ENCODE results near the gene ULBP3.
A peak's percentile ranks its signal among the peaks of the same experiment; 100 is the strongest.
"Not testable (repeated sequence)": the region's sequence is repeated elsewhere in the genome, so short reads cannot be mapped to it uniquely, and the experiment has no call there.

ULBP3 gene

GRCh38 chr6:150038202-150039062, 30.5 kb downstream of the ULBP3 start:
- DNase-seq = no peak

GRCh38 chr6:150037526-150038201, 31.3 kb downstream of the ULBP3 start:
- DNase-seq = no peak

- no peak for DNase-seq
These were observed 32.8 kb downstream of the ULBP3 start for GRCh38 chr6:150036081-150036480.

- no peak for DNase-seq
These were observed 35.6 kb downstream of the ULBP3 start for GRCh38 chr6:150033207-150033771.

- DNase-seq = no peak
These were observed 36.3 kb downstream of the ULBP3 start for GRCh38 chr6:150032598-150032997.

GRCh38 chr6:150030611-150031010, 38.3 kb downstream of the ULBP3 start:
- DNase-seq = no peak

GRCh38 chr6:150029749-150030148, 39.2 kb downstream of the ULBP3 start:
- DNase-seq = no peak

GRCh38 chr6:150029276-150029675, 39.6 kb downstream of the ULBP3 start:
- DNase-seq = no peak

- DNase-seq = no peak
These were observed 40.1 kb downstream of the ULBP3 start for GRCh38 chr6:150028799-150029198.

- no peak for DNase-seq
These were observed 40.9 kb downstream of the ULBP3 start for GRCh38 chr6:150027806-150028565.

- DNase-seq = no peak
These were observed 41.7 kb downstream of the ULBP3 start for GRCh38 chr6:150026976-150027805.

GRCh38 chr6:150025201-150025917, 43.6 kb downstream of the ULBP3 start, which contains the start of gene RAET1L:
RAET1L (minus strand) TSS chr6:150025532; CDS start chr6:150025471, 61 bp downstream.
- no peak for DNase-seq

GRCh38 chr6:150024646-150025155, 44.2 kb downstream of the ULBP3 start:
- DNase-seq = no peak

GRCh38 chr6:150024021-150024420, 44.9 kb downstream of the ULBP3 start:
- DNase-seq = not testable (repeated sequence)

- DNase-seq = not testable (repeated sequence)
These were observed 47.1 kb downstream of the ULBP3 start for GRCh38 chr6:150021870-150022269.

GRCh38 chr6:150018846-150019580, 49.9 kb downstream of the ULBP3 start:
- no peak for DNase-seq

GRCh38 chr6:150017186-150017521, 51.8 kb downstream of the ULBP3 start:
- not testable (repeated sequence) for DNase-seq

GRCh38 chr6:150016324-150017185, 52.4 kb downstream of the ULBP3 start:
- DNase-seq = peak in 3 of 5 experiments; percentile 21 to 61 (median 55)

Data from T-helper 2 cell (primary cell).